Activated CD4-positive, alpha-beta T cell treated with anti-CD3 and anti-CD28 coated beads, Interleukin-2, amount 10 ng/mL, durations not matched to agents 24 days and 14 days (primary cell): ENCODE results near the gene RPRD1B. TPM values are rescaled to one million over a fixed set of nuclear protein-coding genes. Genes with fewer than 3 reads are reported as not detected.

ENCODE experiments used
- DNase-seq: peaks from one replicate; pipeline ENCODE4 v3.0.0; 2022
- H3K27ac Mint-ChIP-seq: one replicate; pipeline ENCODE4 v1.8.0; 2022; ENCODE audit warnings: mild to moderate bottlenecking, mixed read lengths
- H3K27me3 Mint-ChIP-seq: one replicate; pipeline ENCODE4 v1.8.0; 2022; ENCODE audit warnings: mixed read lengths
- H3K36me3 Mint-ChIP-seq: one replicate; pipeline ENCODE4 v1.8.0; 2022; ENCODE audit warnings: low read depth, mild to moderate bottlenecking, mixed read lengths
- H3K4me1 Mint-ChIP-seq: one replicate; pipeline ENCODE4 v1.8.0; 2021; ENCODE audit warnings: mixed read lengths
- H3K4me3 Mint-ChIP-seq: one replicate; pipeline ENCODE4 v1.8.0; 2022; ENCODE audit warnings: mild to moderate bottlenecking, moderate library complexity, mixed read lengths
- H3K9me3 Mint-ChIP-seq: one replicate; pipeline ENCODE4 v1.8.0; 2021; ENCODE audit warnings: mixed read lengths
- intact Hi-C: fragments of 100-400 bp; cut with micrococcal nuclease; formaldehyde crosslinking; loops from one replicate; pipeline ENCODE4 v1.15.1; 2023
- total RNA-seq: library from RNA; stranded (reverse); gene quantifications from 2 replicates; pipeline ENCODE4 v1.2.3, GENCODE V29; 2022

Gene RPRD1B
- total RNA-seq, 1 donor from 2014 or later, result 49.8 TPM

DNA sequence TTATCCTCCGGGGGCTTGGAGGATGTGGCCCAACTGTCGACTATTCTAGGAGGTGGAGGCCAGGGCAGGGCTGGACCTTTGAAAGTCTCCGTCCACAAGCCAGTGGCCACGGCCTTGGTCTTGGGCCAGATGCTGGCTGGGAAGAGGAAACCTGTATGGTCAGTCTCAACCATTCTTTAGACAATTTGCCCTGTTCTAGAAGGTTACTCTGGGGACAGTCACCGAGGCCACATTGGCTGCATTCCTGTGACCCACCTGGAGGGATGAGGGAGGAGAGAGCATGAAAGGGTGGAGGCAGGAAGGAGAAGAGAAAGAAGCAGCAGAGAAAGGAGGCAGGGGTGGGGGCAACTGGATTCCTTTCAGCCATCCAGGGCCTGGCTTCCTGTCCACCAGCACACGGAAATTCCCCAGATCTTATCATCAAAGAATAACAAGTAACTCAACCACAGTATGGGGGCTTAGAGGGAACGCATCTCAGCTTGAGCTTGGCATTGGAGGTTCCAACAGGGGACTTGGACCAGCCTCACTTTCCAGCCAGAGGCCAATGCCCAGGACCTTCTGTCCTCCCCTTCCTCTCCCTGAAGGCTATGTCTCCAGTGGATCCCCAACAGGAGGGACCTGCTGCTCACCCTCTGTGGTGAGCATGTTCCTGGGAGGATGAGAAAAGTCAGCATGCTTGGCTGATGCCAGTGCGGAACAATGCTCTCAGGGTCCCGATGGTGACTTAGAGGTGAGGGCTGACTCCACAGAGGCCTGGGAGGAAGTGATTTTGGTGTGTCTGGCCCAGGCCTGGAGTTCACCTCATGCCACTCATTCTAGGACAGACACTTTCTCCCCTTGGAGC is 101.1 kb downstream of the RPRD1B start:
- no peaks in the 10 kb centered on the region for H3K36me3 Mint-ChIP-seq
- H3K27me3 Mint-ChIP-seq, result no peaks in the 10 kb centered on the region
- peak overlapping the region; percentile 74 for H3K27ac Mint-ChIP-seq
- H3K4me1 Mint-ChIP-seq, result peaks cover 15% of the 10 kb centered on the region
- H3K4me3 Mint-ChIP-seq, result peak overlapping the region; percentile 57
- DNase-seq, result peak; percentile 73
- intact Hi-C loops, result no loop called here
- H3K9me3 Mint-ChIP-seq, result no peaks in the 10 kb centered on the region

DNA sequence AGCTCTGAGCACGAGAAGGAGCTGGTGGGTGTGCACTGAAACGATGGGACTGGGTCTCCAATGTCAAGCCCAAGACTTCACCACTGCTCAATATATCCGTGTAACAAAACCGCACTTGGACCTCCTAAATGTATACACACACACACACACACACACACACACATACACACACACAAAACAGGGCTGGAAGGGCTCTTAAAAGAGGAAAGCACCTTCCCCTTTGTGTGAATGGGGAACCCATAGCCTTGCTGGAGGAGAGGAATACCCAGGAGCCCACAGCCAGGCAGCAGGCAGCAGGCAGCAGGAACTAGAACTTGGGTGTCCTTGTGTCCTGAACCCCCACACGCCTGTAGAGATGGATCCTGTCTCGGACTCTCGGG is 101.7 kb downstream of the RPRD1B start:
- Mint-ChIP-seq H3K27me3 (no peaks in the 10 kb centered on the region), H3K9me3 (no peaks in the 10 kb centered on the region), H3K27ac (no peak overlapping the region), H3K4me3 (no peak overlapping the region), H3K36me3 (no peaks in the 10 kb centered on the region), H3K4me1 (peaks cover 15% of the 10 kb centered on the region)
- intact Hi-C loops, result no loop called here
- DNase-seq, result no peak

DNA sequence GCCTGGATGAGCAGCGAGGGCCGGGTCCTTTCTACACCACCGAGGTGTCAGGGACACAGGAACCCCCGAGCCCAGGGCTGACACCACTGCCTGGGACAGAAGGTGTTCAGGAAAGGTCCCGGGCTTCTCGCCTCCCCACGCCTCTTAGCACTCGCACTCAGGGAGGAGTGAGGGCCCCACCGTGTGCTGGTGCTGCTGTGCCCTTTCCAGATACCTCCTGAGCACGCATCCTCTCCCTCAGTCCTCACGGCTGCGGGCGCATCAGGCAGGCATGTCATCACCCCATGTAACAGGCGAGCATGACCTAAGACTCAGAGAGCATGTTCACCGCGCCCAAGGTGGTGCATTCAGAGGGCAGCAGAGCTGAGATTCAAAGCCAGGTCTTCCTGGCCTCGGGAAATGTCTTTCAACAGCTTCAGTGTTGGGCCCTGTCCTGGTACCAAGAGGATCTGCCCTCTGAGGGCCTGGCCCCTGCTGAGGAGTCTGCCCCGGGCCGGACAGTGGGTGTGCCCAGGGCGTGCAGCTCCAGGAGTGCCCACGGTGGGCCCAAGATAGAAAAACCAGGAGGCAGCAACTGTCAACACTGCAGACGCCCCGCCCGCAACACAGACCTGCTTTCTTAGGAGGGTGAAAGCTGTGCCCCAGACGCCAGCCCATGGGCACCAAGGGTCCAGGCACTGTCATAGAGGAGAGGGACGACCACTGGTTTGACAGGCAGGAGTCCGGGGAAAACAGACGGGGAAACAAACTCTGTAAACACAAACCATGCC is 102.3 kb downstream of the RPRD1B start:
- H3K36me3 Mint-ChIP-seq, result no peaks in the 10 kb centered on the region
- no peak overlapping the region for H3K27ac Mint-ChIP-seq
- no peak for DNase-seq
- no peak overlapping the region for H3K4me3 Mint-ChIP-seq
- peaks cover 15% of the 10 kb centered on the region for H3K4me1 Mint-ChIP-seq
- H3K27me3 Mint-ChIP-seq, result no peaks in the 10 kb centered on the region
- intact Hi-C loops, result no loop called here
- no peaks in the 10 kb centered on the region for H3K9me3 Mint-ChIP-seq

DNA sequence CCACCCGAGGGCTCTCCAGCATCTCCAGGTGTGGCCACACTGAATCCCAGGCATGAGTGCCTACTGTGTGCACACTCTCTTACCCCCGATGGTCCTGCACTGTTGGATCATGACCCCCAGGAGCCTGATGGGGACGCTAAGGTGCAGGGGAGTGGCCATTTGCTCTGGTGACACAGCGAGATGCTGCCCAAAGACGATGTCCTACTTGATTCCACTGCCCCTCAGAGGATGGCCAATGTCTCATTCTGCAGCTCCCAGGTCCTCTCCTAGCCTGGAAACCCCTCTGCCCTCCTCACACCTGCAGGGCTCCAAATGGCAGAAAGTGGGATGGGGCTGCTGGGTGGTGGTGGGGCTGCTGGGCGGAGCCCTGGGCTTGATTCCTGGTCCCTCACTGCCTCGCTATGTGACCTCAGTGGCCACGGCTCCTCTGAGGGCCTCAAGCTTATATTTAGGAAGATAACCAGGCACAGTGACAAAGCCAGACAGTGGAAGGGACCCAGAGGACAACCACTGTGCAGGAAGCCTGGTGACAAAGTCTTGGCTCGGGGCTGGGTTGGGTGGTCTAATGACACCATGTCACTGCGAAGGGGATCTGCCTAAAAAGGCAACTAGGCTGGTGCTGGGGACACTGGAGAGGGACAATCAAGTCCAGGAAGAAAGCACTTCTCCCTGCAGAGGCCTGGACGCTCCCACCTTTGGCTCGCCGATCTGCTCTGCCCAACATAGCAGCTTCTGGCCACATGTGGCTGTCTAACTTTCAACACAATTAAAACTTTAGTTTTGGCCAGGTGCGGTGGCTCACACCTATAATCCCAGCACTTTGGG is 103.1 kb downstream of the RPRD1B start:
- H3K27me3 Mint-ChIP-seq, result no peaks in the 10 kb centered on the region
- H3K4me1 Mint-ChIP-seq, result peaks cover 15% of the 10 kb centered on the region
- no peak for DNase-seq
- intact Hi-C loops, result no loop called here
- no peak overlapping the region for H3K4me3 Mint-ChIP-seq
- no peak overlapping the region for H3K27ac Mint-ChIP-seq
- H3K36me3 Mint-ChIP-seq, result no peaks in the 10 kb centered on the region
- no peaks in the 10 kb centered on the region for H3K9me3 Mint-ChIP-seq

DNA sequence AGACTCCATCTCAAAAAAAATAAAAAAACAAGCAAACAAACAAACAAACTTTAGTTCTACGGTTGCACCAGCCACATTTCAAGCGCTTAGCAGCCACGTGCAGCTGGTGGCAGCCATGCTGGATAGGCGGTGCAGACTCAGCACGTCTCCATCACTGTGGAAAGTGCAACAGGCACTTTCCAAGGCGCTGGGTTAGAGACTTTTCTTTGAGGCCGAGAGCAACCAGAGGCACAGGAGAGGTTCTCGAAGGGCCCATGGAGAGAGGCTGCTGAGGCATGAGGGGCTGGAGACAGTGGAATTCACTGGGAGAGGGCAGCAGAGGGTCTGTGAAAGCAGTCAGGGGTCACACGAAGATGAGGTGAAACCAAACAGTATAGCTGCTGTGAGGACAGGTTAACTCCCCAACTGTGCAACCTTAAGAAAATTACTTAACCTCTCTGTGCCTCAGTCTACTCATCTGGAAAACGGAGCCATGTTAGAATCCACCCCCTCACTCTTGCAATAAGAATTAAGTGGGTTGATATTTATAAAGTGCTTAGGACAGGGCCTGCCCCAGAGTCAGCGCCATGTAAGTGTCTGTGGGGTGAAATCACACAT is 104.0 kb downstream of the RPRD1B start:
- H3K4me3 Mint-ChIP-seq, result no peak overlapping the region
- H3K27ac Mint-ChIP-seq, result no peak overlapping the region
- intact Hi-C loops, result no loop called here
- H3K4me1 Mint-ChIP-seq, result peaks cover 15% of the 10 kb centered on the region
- no peaks in the 10 kb centered on the region for H3K9me3 Mint-ChIP-seq
- no peaks in the 10 kb centered on the region for H3K36me3 Mint-ChIP-seq
- no peak for DNase-seq
- no peaks in the 10 kb centered on the region for H3K27me3 Mint-ChIP-seq

DNA sequence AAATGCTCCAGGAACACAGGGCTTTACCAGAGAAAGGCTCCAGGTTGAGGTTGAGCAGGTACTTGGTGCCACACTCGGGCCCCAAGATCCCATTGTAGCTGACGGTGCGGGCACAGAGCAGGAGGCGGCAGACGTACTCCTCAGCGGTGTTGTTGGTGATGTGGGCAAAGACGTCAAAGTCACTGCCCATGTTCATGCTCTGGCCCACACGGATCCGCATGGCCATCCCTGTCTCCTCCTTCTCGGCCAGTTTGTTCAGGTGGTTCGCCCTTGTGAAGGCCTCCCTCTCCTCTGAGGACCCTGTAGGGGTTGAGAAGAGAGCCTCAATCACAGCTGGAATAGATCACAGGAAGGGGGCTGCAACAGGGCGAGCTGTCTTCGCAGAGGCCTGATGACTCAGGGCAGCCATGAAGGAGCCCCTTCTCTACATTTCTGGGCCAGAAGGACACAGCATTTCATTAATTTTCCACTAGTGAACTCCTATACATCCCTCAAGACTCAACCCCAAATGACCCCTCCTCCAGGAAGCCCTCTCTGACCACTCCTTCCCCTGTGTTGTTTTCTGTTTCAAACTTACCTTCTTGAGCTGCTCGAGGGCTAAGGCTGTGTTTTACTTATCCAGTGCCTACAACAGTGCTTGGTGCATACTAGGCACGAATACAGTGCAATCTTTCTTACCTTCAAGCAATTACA is 104.7 kb downstream of the RPRD1B start:
- no peaks in the 10 kb centered on the region for H3K36me3 Mint-ChIP-seq
- no peak overlapping the region for H3K4me3 Mint-ChIP-seq
- no peaks in the 10 kb centered on the region for H3K9me3 Mint-ChIP-seq
- peaks cover 15% of the 10 kb centered on the region for H3K4me1 Mint-ChIP-seq
- DNase-seq, result no peak
- peak overlapping the region; percentile 1 for H3K27ac Mint-ChIP-seq
- intact Hi-C loops, result no loop called here
- H3K27me3 Mint-ChIP-seq, result no peaks in the 10 kb centered on the region

DNA sequence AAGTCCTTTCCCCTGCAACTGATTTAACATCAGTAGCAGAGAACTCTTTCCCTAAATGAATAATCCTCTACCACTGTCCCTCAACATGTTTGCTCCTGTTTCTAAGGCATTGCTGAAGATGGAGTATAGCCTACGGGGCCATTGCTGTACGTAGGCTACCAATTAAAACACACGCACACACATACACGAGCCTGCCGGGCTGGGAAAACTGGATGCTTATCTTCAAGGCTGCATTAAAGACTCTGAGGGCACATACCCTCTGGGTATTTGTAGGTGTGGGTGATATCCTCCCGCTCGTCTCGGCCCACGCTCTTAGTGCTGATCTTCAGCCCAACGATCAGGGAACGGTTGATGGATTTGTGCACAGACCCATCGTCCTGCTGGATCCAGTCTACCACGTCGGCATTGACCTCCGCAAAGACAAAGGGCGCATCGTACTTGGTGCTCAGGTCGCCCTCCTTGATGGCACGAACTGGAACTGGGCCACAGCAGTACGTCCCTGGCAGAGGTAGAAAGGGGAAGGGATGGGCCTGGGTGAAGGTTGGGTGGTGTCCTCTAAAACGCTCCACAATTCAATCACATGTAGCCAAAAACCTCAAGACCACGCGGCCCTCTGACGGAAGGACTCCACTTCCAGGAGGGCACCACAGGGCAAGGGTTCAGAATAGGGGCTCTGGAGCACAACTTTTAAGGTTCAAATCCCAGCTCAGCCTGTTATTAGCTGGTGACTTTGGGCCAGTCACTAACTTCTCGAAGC is 105.8 kb downstream of the RPRD1B start:
- intact Hi-C loops, result no loop called here
- Mint-ChIP-seq H3K4me1 (peaks cover 10% of the 10 kb centered on the region), H3K4me3 (no peak overlapping the region), H3K27me3 (no peaks in the 10 kb centered on the region), H3K9me3 (no peaks in the 10 kb centered on the region), H3K27ac (no peak overlapping the region), H3K36me3 (no peaks in the 10 kb centered on the region)
- DNase-seq, result no peak

DNA sequence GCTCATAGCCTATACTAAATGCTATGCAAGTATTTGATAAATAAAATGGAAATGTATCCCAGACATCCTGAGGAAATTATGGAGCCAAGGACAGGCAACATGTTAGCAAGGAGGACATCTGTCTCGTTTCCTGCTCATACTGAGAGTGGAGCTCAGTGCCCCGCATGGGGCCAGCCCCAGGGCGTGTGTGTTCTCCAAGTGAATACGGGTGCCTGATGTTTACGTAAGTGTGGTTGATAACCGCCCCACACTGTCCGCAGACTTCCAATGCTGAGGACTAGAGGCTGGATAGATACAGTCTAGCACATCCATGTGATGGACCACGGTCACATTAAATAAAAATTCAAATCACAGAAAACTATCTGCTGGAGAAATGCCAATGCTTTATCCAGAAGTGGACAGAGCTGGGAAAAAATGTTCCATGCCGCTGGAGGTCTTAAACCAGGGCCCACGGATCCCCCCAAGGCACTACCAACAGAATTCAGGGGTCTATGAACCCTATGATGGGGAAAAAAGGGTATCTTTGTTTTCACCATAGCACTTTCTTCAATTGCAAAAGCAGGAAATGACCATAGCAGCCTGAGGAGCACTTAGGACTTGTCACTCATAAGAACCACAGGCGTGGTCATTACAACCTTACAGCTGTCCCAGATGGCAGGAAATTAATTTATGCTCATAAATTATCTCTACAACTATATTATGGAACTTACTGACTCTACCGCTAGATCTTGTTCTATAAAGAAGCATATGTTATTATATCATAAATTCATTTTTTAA is 106.6 kb downstream of the RPRD1B start:
- no peaks in the 10 kb centered on the region for H3K36me3 Mint-ChIP-seq
- H3K27ac Mint-ChIP-seq, result no peak overlapping the region
- no peaks in the 10 kb centered on the region for H3K9me3 Mint-ChIP-seq
- no peaks in the 10 kb centered on the region for H3K27me3 Mint-ChIP-seq
- H3K4me3 Mint-ChIP-seq, result no peak overlapping the region
- intact Hi-C loops, result no loop called here
- no peak for DNase-seq
- peaks cover 3% of the 10 kb centered on the region for H3K4me1 Mint-ChIP-seq

DNA sequence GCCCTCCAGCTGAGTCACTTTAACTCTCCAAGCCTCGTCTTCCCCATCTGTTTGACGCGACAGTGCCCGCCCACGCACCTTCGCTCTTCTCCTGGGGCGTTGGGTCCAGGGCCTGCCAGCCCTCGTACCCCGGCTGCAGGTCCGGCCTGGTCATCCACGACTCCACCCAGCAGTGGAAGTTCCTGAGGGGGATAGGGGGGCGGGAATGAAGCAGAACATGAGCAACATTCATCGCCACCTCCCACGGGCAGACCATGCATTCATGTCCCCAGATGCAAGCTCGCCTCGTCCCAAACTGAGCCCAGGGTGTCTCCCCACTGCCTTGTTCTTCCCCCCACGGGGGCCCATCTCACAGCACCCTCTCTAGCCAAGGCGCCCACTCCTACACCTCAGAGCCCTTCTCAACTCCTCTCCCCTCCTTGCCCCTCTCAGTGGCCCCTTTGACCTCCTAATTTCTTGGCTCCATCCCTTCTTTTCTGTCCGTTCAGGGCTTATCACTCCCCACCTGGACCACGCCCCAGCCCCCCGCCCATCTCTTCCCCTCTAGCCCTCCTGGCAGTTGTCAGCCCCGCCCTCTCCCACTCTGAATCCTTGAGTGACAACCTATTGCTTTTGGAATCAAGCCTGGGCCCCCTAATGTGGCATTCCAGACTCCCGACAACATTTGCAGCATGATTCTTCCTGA is 107.8 kb downstream of the RPRD1B start:
- H3K27ac Mint-ChIP-seq, result no peak overlapping the region
- no peaks in the 10 kb centered on the region for H3K4me1 Mint-ChIP-seq
- no peaks in the 10 kb centered on the region for H3K9me3 Mint-ChIP-seq
- no peaks in the 10 kb centered on the region for H3K27me3 Mint-ChIP-seq
- no peak overlapping the region for H3K4me3 Mint-ChIP-seq
- H3K36me3 Mint-ChIP-seq, result no peaks in the 10 kb centered on the region
- no peak for DNase-seq
- intact Hi-C loops, result no loop called here
